HEK293 (cell line): Measurements from ENCODE around the gene HOXB8.

Experiments
- CTCF ChIA-PET: fragments of 350-600 bp; formaldehyde crosslinking; extraction: SDS; loops from one replicate; lab custom pipeline; 2021; ENCODE audit warnings: antibody characterized with exemption; lab: Yijun Ruan, JAX
- POLR2A ChIA-PET: fragments of 300-600 bp; formaldehyde crosslinking; extraction: SDS; loops from one replicate; lab custom pipeline; 2020; ENCODE audit warnings: antibody characterized with exemption, inconsistent platforms; lab: Yijun Ruan, JAX
- H3K27ac ChIP-seq: fragments of 200-500 bp; sonication (Bioruptor generic); 2 replicates; pipeline ENCODE4 v1.5.1; 2014; ENCODE audit warnings: low read depth, low read length, control low read depth, inconsistent platforms; ENCODE audit errors: extremely low read depth
- H3K36me3 ChIP-seq, 2 experiments: fragments of 200-500 bp in 1 of 2; sonication (Bioruptor generic) in 1 of 2; 1 replicate in 1 of 2; 2 replicates in 1 of 2; pipeline ENCODE4 v1.5.1; 2014 to 2017; ENCODE audit warnings: inconsistent platforms in 2 of 2, low read length in 2 of 2; ENCODE audit not compliant: control insufficient read depth in 2 of 2, insufficient read depth in 1 of 2
- H3K4me1 ChIP-seq: fragments of 200-500 bp; sonication (Bioruptor generic); 2 replicates; pipeline ENCODE4 v1.5.1; 2014; ENCODE audit warnings: mild to moderate bottlenecking, low read length, inconsistent platforms; ENCODE audit not compliant: control insufficient read depth, insufficient read depth
- H3K4me3 ChIP-seq: 2 replicates; pipeline ENCODE4 v1.5.1; 2011; ENCODE audit warnings: low read depth, mild to moderate bottlenecking, control low read depth, low read length, moderate library complexity
- H3K9me3 ChIP-seq: fragments of 200-500 bp; sonication (Bioruptor generic); 2 replicates; pipeline ENCODE4 v1.5.1; 2014; ENCODE audit warnings: low read depth, low read length, inconsistent platforms; ENCODE audit not compliant: control insufficient read depth, insufficient read depth
- EGR2 ChIP-seq: fragments of 450-650 bp; formaldehyde crosslinking; IDR thresholded peaks from 2 replicates; pipeline ENCODE4 v1.5.1; 2016; ENCODE audit warnings: low read depth, missing biosample characterization, missing genetic modification characterization
- KLF1 ChIP-seq: fragments of 450-650 bp; formaldehyde crosslinking; IDR thresholded peaks from 2 replicates; pipeline ENCODE4 v1.5.1; 2016; ENCODE audit warnings: missing biosample characterization, missing genetic modification characterization
- MZF1 ChIP-seq: fragments of 450-650 bp; formaldehyde crosslinking; IDR thresholded peaks from 2 replicates; pipeline ENCODE4 v1.5.1; 2017; ENCODE audit warnings: missing biosample characterization, missing genetic modification characterization, borderline replicate concordance
- PRDM10 ChIP-seq: fragments of 450-650 bp; formaldehyde crosslinking; IDR thresholded peaks from 2 replicates; pipeline ENCODE4 v1.5.1; 2016; ENCODE audit warnings: missing biosample characterization, missing genetic modification characterization
- RBAK ChIP-seq: fragments of 450-650 bp; formaldehyde crosslinking; IDR thresholded peaks from 2 replicates; pipeline ENCODE4 v1.5.1; 2016; ENCODE audit warnings: missing biosample characterization, missing genetic modification characterization
- ZBTB21 ChIP-seq: fragments of 450-650 bp; formaldehyde crosslinking; IDR thresholded peaks from 2 replicates; pipeline ENCODE4 v1.5.1; 2017; ENCODE audit warnings: missing biosample characterization, missing genetic modification characterization
- ZFP37 ChIP-seq: fragments of 450-650 bp; formaldehyde crosslinking; IDR thresholded peaks from 2 replicates; pipeline ENCODE4 v1.5.1; 2016; ENCODE audit warnings: missing biosample characterization, missing genetic modification characterization
- ZIC2 ChIP-seq: fragments of 450-650 bp; formaldehyde crosslinking; IDR thresholded peaks from 2 replicates; pipeline ENCODE4 v1.5.1; 2016; ENCODE audit warnings: missing biosample characterization, missing genetic modification characterization
- ZNF10 ChIP-seq: fragments of 450-650 bp; formaldehyde crosslinking; IDR thresholded peaks from 2 replicates; pipeline ENCODE4 v1.5.1; 2017; ENCODE audit warnings: missing biosample characterization, missing genetic modification characterization
- ZNF132 ChIP-seq: fragments of 450-650 bp; formaldehyde crosslinking; IDR thresholded peaks from 2 replicates; pipeline ENCODE4 v1.5.1; 2017; ENCODE audit warnings: missing biosample characterization, missing genetic modification characterization, borderline replicate concordance
- ZNF174 ChIP-seq: fragments of 450-650 bp; formaldehyde crosslinking; IDR thresholded peaks from 2 replicates; pipeline ENCODE4 v1.5.0; 2017; ENCODE audit warnings: missing biosample characterization, mild to moderate bottlenecking, missing genetic modification characterization
- ZNF2 ChIP-seq: fragments of 450-650 bp; formaldehyde crosslinking; IDR thresholded peaks from 2 replicates; pipeline ENCODE4 v1.5.1; 2016; ENCODE audit warnings: missing biosample characterization, missing genetic modification characterization
- ZNF211 ChIP-seq: fragments of 450-650 bp; formaldehyde crosslinking; IDR thresholded peaks from 2 replicates; pipeline ENCODE4 v1.5.1; 2016; ENCODE audit warnings: low read depth, missing biosample characterization, missing genetic modification characterization
- ZNF26 ChIP-seq: fragments of 450-650 bp; formaldehyde crosslinking; IDR thresholded peaks from 2 replicates; pipeline ENCODE4 v1.5.1; 2016; ENCODE audit warnings: missing biosample characterization, missing genetic modification characterization
- ZNF335 ChIP-seq: fragments of 450-650 bp; formaldehyde crosslinking; conservative IDR thresholded peaks from 2 replicates; pipeline ENCODE4 v1.5.1; 2016; ENCODE audit warnings: missing biosample characterization, missing genetic modification characterization
- ZNF341 ChIP-seq: fragments of 450-650 bp; formaldehyde crosslinking; IDR thresholded peaks from 2 replicates; pipeline ENCODE4; 2016; ENCODE audit warnings: low read depth, missing biosample characterization, missing genetic modification characterization
- ZNF548 ChIP-seq: fragments of 450-650 bp; formaldehyde crosslinking; IDR thresholded peaks from 2 replicates; pipeline ENCODE4 v1.5.1; 2016; ENCODE audit warnings: missing biosample characterization, missing genetic modification characterization
- ZNF555 ChIP-seq: fragments of 450-650 bp; formaldehyde crosslinking; conservative IDR thresholded peaks from 2 replicates; pipeline ENCODE4 v1.5.1; 2017; ENCODE audit warnings: missing biosample characterization, mild to moderate bottlenecking, missing genetic modification characterization, inconsistent platforms
- ZNF626 ChIP-seq: fragments of 450-650 bp; sonication (Bioruptor Pico); formaldehyde crosslinking; IDR thresholded peaks from 2 replicates; pipeline ENCODE4 v1.5.1; 2018; ENCODE audit warnings: missing biosample characterization, missing genetic modification characterization, inconsistent platforms
- ZNF791 ChIP-seq: fragments of 450-650 bp; formaldehyde crosslinking; IDR thresholded peaks from 2 replicates; pipeline ENCODE4 v1.5.1; 2016; ENCODE audit warnings: missing biosample characterization, missing genetic modification characterization
- ZSCAN30 ChIP-seq: fragments of 450-650 bp; IDR thresholded peaks from 2 replicates; pipeline ENCODE4 v1.5.1; 2018; ENCODE audit warnings: missing biosample characterization, mild to moderate bottlenecking, missing genetic modification characterization, moderate library complexity
- TF ChIP-seq, protein P1 (sequence below): fragments of 450-650 bp; formaldehyde crosslinking; IDR thresholded peaks from 2 replicates; pipeline ENCODE4 v1.5.1; 2016; ENCODE audit warnings: missing biosample characterization, missing genetic modification characterization, borderline replicate concordance
- TF ChIP-seq, protein P2 (sequence below): fragments of 450-650 bp; formaldehyde crosslinking; optimal IDR thresholded peaks from 2 replicates; pipeline ENCODE3; 2016; ENCODE audit warnings: missing biosample characterization, mild to moderate bottlenecking, missing genetic modification characterization

Gene HOXB8

GRCh38 chr17:48620461-48621139, 5.5 kb upstream of the HOXB8 start (continued):
- no peak for TF ChIP-seq ZNF26 (tag by site-specific recombination)
- no peak for TF ChIP-seq ZNF174 (tag by site-specific recombination)
- no peak for TF ChIP-seq ZBTB21 (tag by site-specific recombination)
- no peak for TF ChIP-seq ZNF132 (tag by site-specific recombination)

GRCh38 chr17:48619826-48620449, 4.8 kb upstream of the HOXB8 start:
- Histone ChIP-seq H3K36me3 (peaks cover 0 to 26% of the 10 kb centered on the region in 2 experiments; a peak in 1 of 3 replicates), H3K4me1 (peaks cover 48% of the 10 kb centered on the region), H3K4me3 (no peak overlapping the region), H3K27ac (peak overlapping the region; percentile 44), H3K9me3 (no peaks in the 10 kb centered on the region)
- CTCF ChIA-PET, result interaction anchor here (0.7 to 2.7 kb wide), 7 partner anchors 19 to 442 kb away, joined by 3 to 7 read pairs (median 4); no protein-coding TSS in a partner anchor
- POLR2A ChIA-PET, result interaction anchor here (0.6 kb wide), 1 partner anchor 729 kb away, joined by 3 read pairs; no protein-coding TSS in a partner anchor
- no peak for TF ChIP-seq ZNF174 (tag by site-specific recombination)
- TF ChIP-seq RBAK, result no peak
- TF ChIP-seq KLF1 (tag by site-specific recombination), result no peak
- peak; percentile 63 for TF ChIP-seq PRDM10 (tag by site-specific recombination)
- TF ChIP-seq ZIC2 (tag by site-specific recombination), result no peak
- TF ChIP-seq, protein P1, sequence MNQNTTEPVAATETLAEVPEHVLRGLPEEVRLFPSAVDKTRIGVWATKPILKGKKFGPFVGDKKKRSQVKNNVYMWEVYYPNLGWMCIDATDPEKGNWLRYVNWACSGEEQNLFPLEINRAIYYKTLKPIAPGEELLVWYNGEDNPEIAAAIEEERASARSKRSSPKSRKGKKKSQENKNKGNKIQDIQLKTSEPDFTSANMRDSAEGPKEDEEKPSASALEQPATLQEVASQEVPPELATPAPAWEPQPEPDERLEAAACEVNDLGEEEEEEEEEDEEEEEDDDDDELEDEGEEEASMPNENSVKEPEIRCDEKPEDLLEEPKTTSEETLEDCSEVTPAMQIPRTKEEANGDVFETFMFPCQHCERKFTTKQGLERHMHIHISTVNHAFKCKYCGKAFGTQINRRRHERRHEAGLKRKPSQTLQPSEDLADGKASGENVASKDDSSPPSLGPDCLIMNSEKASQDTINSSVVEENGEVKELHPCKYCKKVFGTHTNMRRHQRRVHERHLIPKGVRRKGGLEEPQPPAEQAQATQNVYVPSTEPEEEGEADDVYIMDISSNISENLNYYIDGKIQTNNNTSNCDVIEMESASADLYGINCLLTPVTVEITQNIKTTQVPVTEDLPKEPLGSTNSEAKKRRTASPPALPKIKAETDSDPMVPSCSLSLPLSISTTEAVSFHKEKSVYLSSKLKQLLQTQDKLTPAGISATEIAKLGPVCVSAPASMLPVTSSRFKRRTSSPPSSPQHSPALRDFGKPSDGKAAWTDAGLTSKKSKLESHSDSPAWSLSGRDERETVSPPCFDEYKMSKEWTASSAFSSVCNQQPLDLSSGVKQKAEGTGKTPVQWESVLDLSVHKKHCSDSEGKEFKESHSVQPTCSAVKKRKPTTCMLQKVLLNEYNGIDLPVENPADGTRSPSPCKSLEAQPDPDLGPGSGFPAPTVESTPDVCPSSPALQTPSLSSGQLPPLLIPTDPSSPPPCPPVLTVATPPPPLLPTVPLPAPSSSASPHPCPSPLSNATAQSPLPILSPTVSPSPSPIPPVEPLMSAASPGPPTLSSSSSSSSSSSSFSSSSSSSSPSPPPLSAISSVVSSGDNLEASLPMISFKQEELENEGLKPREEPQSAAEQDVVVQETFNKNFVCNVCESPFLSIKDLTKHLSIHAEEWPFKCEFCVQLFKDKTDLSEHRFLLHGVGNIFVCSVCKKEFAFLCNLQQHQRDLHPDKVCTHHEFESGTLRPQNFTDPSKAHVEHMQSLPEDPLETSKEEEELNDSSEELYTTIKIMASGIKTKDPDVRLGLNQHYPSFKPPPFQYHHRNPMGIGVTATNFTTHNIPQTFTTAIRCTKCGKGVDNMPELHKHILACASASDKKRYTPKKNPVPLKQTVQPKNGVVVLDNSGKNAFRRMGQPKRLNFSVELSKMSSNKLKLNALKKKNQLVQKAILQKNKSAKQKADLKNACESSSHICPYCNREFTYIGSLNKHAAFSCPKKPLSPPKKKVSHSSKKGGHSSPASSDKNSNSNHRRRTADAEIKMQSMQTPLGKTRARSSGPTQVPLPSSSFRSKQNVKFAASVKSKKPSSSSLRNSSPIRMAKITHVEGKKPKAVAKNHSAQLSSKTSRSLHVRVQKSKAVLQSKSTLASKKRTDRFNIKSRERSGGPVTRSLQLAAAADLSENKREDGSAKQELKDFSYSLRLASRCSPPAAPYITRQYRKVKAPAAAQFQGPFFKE (tag by site-specific recombination), result no peak
- no peak; the same call in 1 of the 2 replicates for TF ChIP-seq ZFP37 (tag by site-specific recombination)
- peak; percentile 94 for TF ChIP-seq MZF1 (tag by site-specific recombination)
- TF ChIP-seq ZNF791 (tag by site-specific recombination), result no peak
- TF ChIP-seq ZSCAN30, result peak; percentile 73
- no peak for TF ChIP-seq ZNF555 (tag by site-specific recombination)
- no peak for TF ChIP-seq ZNF626
- TF ChIP-seq ZNF341, result peak; percentile 27; the same call in 1 of the 2 replicates
- TF ChIP-seq EGR2 (tag by site-specific recombination), result no peak
- TF ChIP-seq, protein P2, sequence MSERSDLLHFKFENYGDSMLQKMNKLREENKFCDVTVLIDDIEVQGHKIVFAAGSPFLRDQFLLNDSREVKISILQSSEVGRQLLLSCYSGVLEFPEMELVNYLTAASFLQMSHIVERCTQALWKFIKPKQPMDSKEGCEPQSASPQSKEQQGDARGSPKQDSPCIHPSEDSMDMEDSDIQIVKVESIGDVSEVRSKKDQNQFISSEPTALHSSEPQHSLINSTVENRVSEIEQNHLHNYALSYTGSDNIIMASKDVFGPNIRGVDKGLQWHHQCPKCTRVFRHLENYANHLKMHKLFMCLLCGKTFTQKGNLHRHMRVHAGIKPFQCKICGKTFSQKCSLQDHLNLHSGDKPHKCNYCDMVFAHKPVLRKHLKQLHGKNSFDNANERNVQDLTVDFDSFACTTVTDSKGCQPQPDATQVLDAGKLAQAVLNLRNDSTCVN (tag by site-specific recombination), result no peak
- peak; percentile 43 for TF ChIP-seq ZNF335 (tag by site-specific recombination)
- peak; percentile 85 for TF ChIP-seq ZNF2 (tag by site-specific recombination)
- no peak for TF ChIP-seq ZBTB21 (tag by site-specific recombination)
- TF ChIP-seq ZNF211 (tag by site-specific recombination), result no peak
- 0 out of 2 replicates have a peak, but pooled peaks have one; percentile 7 for TF ChIP-seq ZNF10 (tag by site-specific recombination)
- no peak for TF ChIP-seq ZNF548 (tag by site-specific recombination)
